Smooth muscle cell (in vitro differentiated cells): ENCODE data around the gene APOBEC3F. TPM values are rescaled to one million over a fixed set of nuclear protein-coding genes. Genes with fewer than 3 reads are reported as not detected.

ENCODE experiments used
- DNase-seq: peaks from one replicate; lab custom pipeline; 2025; ENCODE audit not compliant: unreplicated experiment; lab: John Stamatoyannopoulos, UW
- H2AFZ ChIP-seq: fragments of 200-600 bp; sonication (generic); 2 replicates; pipeline ENCODE4 v1.6.0; 2016; ENCODE audit warnings: antibody characterized with exemption, low read depth, mild to moderate bottlenecking
- H3F3A ChIP-seq: fragments of 200-600 bp; sonication (generic); 2 replicates; pipeline ENCODE4 v1.6.0; 2017; ENCODE audit warnings: antibody characterized with exemption, low read depth
- H3K27ac ChIP-seq: fragments of 200-600 bp; sonication (generic); 2 replicates; pipeline ENCODE4 v1.5.1; 2016; ENCODE audit warnings: low read depth, mild to moderate bottlenecking
- H3K27me3 ChIP-seq: fragments of 200-600 bp; sonication (generic); 2 replicates; pipeline ENCODE4 v1.6.1; 2016; ENCODE audit warnings: low read depth, mild to moderate bottlenecking
- H3K36me3 ChIP-seq: fragments of 200-600 bp; sonication (generic); 2 replicates; pipeline ENCODE4 v1.5.1; 2016; ENCODE audit warnings: low read depth
- H3K4me1 ChIP-seq: fragments of 200-600 bp; sonication (generic); 2 replicates; pipeline ENCODE4 v1.5.1; 2016; ENCODE audit warnings: low read depth
- H3K4me2 ChIP-seq: fragments of 200-600 bp; sonication (generic); 2 replicates; pipeline ENCODE4 v1.6.0; 2016; ENCODE audit warnings: mild to moderate bottlenecking
- H3K4me3 ChIP-seq: fragments of 200-600 bp; sonication (generic); 2 replicates; pipeline ENCODE4 v1.5.1; 2016; ENCODE audit warnings: mild to moderate bottlenecking
- H3K79me2 ChIP-seq: fragments of 200-600 bp; sonication (generic); 2 replicates; pipeline ENCODE4 v1.6.0; 2016; ENCODE audit warnings: low read depth, mild to moderate bottlenecking
- H3K9ac ChIP-seq: fragments of 200-600 bp; sonication (generic); 2 replicates; pipeline ENCODE4 v1.6.0; 2016; ENCODE audit warnings: low read depth
- H3K9me3 ChIP-seq: fragments of 200-600 bp; sonication (generic); replicated peaks from 2 replicates; pipeline ENCODE4 v1.5.1; 2016; ENCODE audit warnings: low read depth
- H4K20me1 ChIP-seq: fragments of 200-600 bp; sonication (generic); 2 replicates; pipeline ENCODE4 v1.6.0; 2016; ENCODE audit warnings: low read depth
- CTCF ChIP-seq: fragments of 200-600 bp; sonication (generic); IDR thresholded peaks from 2 replicates; pipeline ENCODE4 v1.5.1; 2017; ENCODE audit warnings: borderline replicate concordance, mild to moderate bottlenecking, antibody characterized with exemption; ENCODE audit not compliant: insufficient read depth, poor library complexity, severe bottlenecking
- WGBS: methylation state at CpG from one replicate; pipeline ENCODE4 v1.1.7; 2016; ENCODE audit warnings: low lambda C conversion rate; 5-methylcytosine and 5-hydroxymethylcytosine counted together
- polyA plus RNA-seq: library from polyadenylated mRNA; unstranded; fragments of >200 nt; fragmentation: Nextera tagmentation; extraction: Ambion mirVana; gene quantifications from 2 replicates; pipeline ENCODE4 v1.2.1, GENCODE V29; 2016
- small RNA-seq: library from RNA; depleted of rRNA; stranded (forward); fragments of <200 nt; gene quantifications from one replicate; pipeline ENCODE3, GENCODE V24; 2014
- total RNA-seq: library from RNA; depleted of rRNA; stranded (reverse); fragments of >200 nt; gene quantifications from 2 replicates; pipeline ENCODE4 v1.2.3, GENCODE V29; 2014

The APOBEC3F gene
- total and polyA plus RNA-seq, 2 experiments from 2014 or later: 1.3 to 8.2 TPM

DNA sequence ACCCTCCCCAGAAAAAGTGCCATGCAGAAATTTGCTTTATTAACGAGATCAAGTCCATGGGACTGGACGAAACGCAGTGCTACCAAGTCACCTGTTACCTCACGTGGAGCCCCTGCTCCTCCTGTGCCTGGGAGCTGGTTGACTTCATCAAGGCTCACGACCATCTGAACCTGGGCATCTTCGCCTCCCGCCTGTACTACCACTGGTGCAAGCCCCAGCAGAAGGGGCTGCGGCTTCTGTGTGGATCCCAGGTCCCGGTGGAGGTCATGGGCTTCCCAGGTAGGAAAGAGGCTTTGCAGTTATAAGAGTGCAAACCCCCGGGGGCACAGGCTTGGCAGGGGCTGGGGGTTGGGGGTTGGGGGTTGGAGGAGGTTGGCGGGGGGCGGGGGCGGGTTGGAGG is 60.6 kb downstream of the APOBEC3F start:
- Histone ChIP-seq H3K4me1 (peaks cover 13% of the 10 kb centered on the region), H3K27ac (no peak overlapping the region), H3K4me3 (no peak overlapping the region), H3K9ac (no peak overlapping the region), H3K9me3 (no peaks in the 10 kb centered on the region), H3K4me2 (no peak overlapping the region), H3F3A (no peaks in the 10 kb centered on the region), H3K27me3 (no peaks in the 10 kb centered on the region), H3K36me3 (no peaks in the 10 kb centered on the region), H4K20me1 (no peaks in the 10 kb centered on the region), H3K79me2 (no peaks in the 10 kb centered on the region), H2AFZ (no peak overlapping the region)
- no peak for TF ChIP-seq CTCF
- no peak for DNase-seq
- WGBS: 89% methylated on average over 10 of the region's 13 CpGs

- H3F3A ChIP-seq: no peaks in the 10 kb centered on the region
- H3K9ac ChIP-seq: no peak overlapping the region
- no peaks in the 10 kb centered on the region for H3K79me2 ChIP-seq
- no peak for TF ChIP-seq CTCF
- no peaks in the 10 kb centered on the region for H3K4me1 ChIP-seq
- no peaks in the 10 kb centered on the region for H3K36me3 ChIP-seq
- no peak for DNase-seq
- no peak overlapping the region for H3K4me2 ChIP-seq
- H2AFZ ChIP-seq: no peak overlapping the region
- no peak overlapping the region for H3K27ac ChIP-seq
- 86% methylated on average over 2 of the region's 2 CpGs for WGBS
- no peaks in the 10 kb centered on the region for H3K27me3 ChIP-seq
- no peak overlapping the region for H3K4me3 ChIP-seq
- H4K20me1 ChIP-seq: no peaks in the 10 kb centered on the region
- H3K9me3 ChIP-seq: no peaks in the 10 kb centered on the region
These were observed 62.8 kb downstream of the APOBEC3F start for GRCh38 chr22:39103431-39103830.

Small RNA genes within 50 kb of the gene (small RNA-seq; reads per million reads assigned to genes)
- gene AL022318.2: not detected

Other genes with a start within 250 kb of the APOBEC3F start
- gene DNAL4, start 246.7 kb upstream of the APOBEC3F start, total RNA-seq: 13.5 and 16.7 TPM in 2 replicates
- gene DNAL4, start 246.7 kb upstream of the APOBEC3F start, polyA plus RNA-seq: 29.7 and 33.5 TPM in 2 replicates
- gene NPTXR, start 196.8 kb upstream of the APOBEC3F start, total RNA-seq: 1.3 and 2.0 TPM in 2 replicates
- gene NPTXR, start 196.8 kb upstream of the APOBEC3F start, polyA plus RNA-seq: 3.2 and 3.9 TPM in 2 replicates
- gene CBX6, start 168.6 kb upstream of the APOBEC3F start, total RNA-seq: 11.6 and 13.5 TPM in 2 replicates
- 23.9 and 27.4 TPM in 2 replicates for gene CBX6, start 168.6 kb upstream of the APOBEC3F start, polyA plus RNA-seq
- gene APOBEC3A, start 83.3 kb upstream of the APOBEC3F start, total RNA-seq: 0.18 and 0.94 TPM in 2 replicates
- gene APOBEC3A, start 83.3 kb upstream of the APOBEC3F start, polyA plus RNA-seq: not detected in 2 replicates
- 0.22 and 0.58 TPM in 2 replicates for gene APOBEC3B, start 58.5 kb upstream of the APOBEC3F start, total RNA-seq
- gene APOBEC3B, start 58.5 kb upstream of the APOBEC3F start, polyA plus RNA-seq: 4.9 and 5.6 TPM in 2 replicates
- 3.9 and 5.3 TPM in 2 replicates for gene APOBEC3C, start 26.6 kb upstream of the APOBEC3F start, total RNA-seq
- 38.0 and 62.7 TPM in 2 replicates for gene APOBEC3C, start 26.6 kb upstream of the APOBEC3F start, polyA plus RNA-seq
- gene APOBEC3D, start 19.7 kb upstream of the APOBEC3F start, total RNA-seq: 0.18 and 2.3 TPM in 2 replicates
- gene APOBEC3D, start 19.7 kb upstream of the APOBEC3F start, polyA plus RNA-seq: 0.51 and 1.9 TPM in 2 replicates
- 1.9 and 10.3 TPM in 2 replicates for gene APOBEC3G, start 36.4 kb downstream of the APOBEC3F start, total RNA-seq
- gene APOBEC3G, start 36.4 kb downstream of the APOBEC3F start, polyA plus RNA-seq: 2.9 and 3.2 TPM in 2 replicates
- 0.31 TPM in 1 of 2 replicates, not detected in the other for gene APOBEC3H, start 56.4 kb downstream of the APOBEC3F start, total RNA-seq
- gene APOBEC3H, start 56.4 kb downstream of the APOBEC3F start, polyA plus RNA-seq: 0.57 and 1.5 TPM in 2 replicates
- gene CBX7, start 111.8 kb downstream of the APOBEC3F start, total RNA-seq: 0.40 and 4.8 TPM in 2 replicates
- gene CBX7, start 111.8 kb downstream of the APOBEC3F start, polyA plus RNA-seq: 1.7 and 2.2 TPM in 2 replicates
- gene PDGFB, start 204.1 kb downstream of the APOBEC3F start, total RNA-seq: 1.9 and 2.1 TPM in 2 replicates
- gene PDGFB, start 204.1 kb downstream of the APOBEC3F start, polyA plus RNA-seq: 0.31 and 3.0 TPM in 2 replicates